Measurements from ENCODE around the gene TSR2.

TSR2 gene

GRCh38 chrX:54439960-54440871 is at the start of gene TSR2:
Gene TSR2, plus strand, starts transcription at chrX:54440404. Its CDS starts 18 bp downstream, at chrX:54440422.
- peaks cover 0 to 7% of the 10 kb centered on the region in 2 donors for H3K27me3 ChIP-seq (ENCODE audit: control insufficient read depth in 1 of 2, insufficient read depth in 2 of 2, low read length in 2 of 2)
- H3K9ac ChIP-seq (ENCODE audit: low read length), result peak within 1 kb of the TSS; percentile 31
- no peaks in the 10 kb centered on the region for H3K36me3 ChIP-seq (ENCODE audit: insufficient read depth, low read length)
- H3K27ac ChIP-seq (ENCODE audit: low read depth, low read length), result no peak within 1 kb of the TSS
- no peaks in the 10 kb centered on the region for H3K9me3 ChIP-seq (ENCODE audit: low read length)
- no peaks in the 10 kb centered on the region for H3K4me1 ChIP-seq (ENCODE audit: insufficient read depth, low read length)
- H3K4me3 ChIP-seq (ENCODE audit: low read depth in 1 of 2, low read length in 2 of 2), result peak within 1 kb of the TSS; percentile 75 to 77

- Histone ChIP-seq H3K9me3 (ENCODE audit: low read length) (no peaks in the 10 kb centered on the region), H3K36me3 (ENCODE audit: insufficient read depth, low read length) (no peaks in the 10 kb centered on the region), H3K27ac (ENCODE audit: low read depth, low read length) (no peak overlapping the region), H3K27me3 (ENCODE audit: control insufficient read depth in 1 of 2, insufficient read depth in 2 of 2, low read length in 2 of 2) (no peaks in the 10 kb centered on the region), H3K4me1 (ENCODE audit: insufficient read depth, low read length) (no peaks in the 10 kb centered on the region), H3K4me3 (ENCODE audit: low read depth in 1 of 2, low read length in 2 of 2) (no peak overlapping the region), H3K9ac (ENCODE audit: low read length) (no peak overlapping the region)
These were observed 43.1 kb upstream of the TSR2 start for GRCh38 chrX:54397113-54397512.

GRCh38 chrX:54407266-54407665 is 32.9 kb upstream of the TSR2 start:
- Histone ChIP-seq H3K36me3 (ENCODE audit: insufficient read depth, low read length) (no peaks in the 10 kb centered on the region), H3K9ac (ENCODE audit: low read length) (no peak overlapping the region), H3K4me3 (ENCODE audit: low read depth in 1 of 2, low read length in 2 of 2) (no peak overlapping the region), H3K27ac (ENCODE audit: low read depth, low read length) (no peak overlapping the region), H3K27me3 (ENCODE audit: control insufficient read depth in 1 of 2, insufficient read depth in 2 of 2, low read length in 2 of 2) (no peaks in the 10 kb centered on the region), H3K9me3 (ENCODE audit: low read length) (no peaks in the 10 kb centered on the region), H3K4me1 (ENCODE audit: insufficient read depth, low read length) (no peaks in the 10 kb centered on the region)

- Histone ChIP-seq H3K9ac (ENCODE audit: low read length) (no peak overlapping the region), H3K27me3 (ENCODE audit: control insufficient read depth in 1 of 2, insufficient read depth in 2 of 2, low read length in 2 of 2) (peaks cover 4 to 6% of the 10 kb centered on the region in 2 donors), H3K36me3 (ENCODE audit: insufficient read depth, low read length) (no peaks in the 10 kb centered on the region), H3K4me3 (ENCODE audit: low read depth in 1 of 2, low read length in 2 of 2) (no peak overlapping the region), H3K27ac (ENCODE audit: low read depth, low read length) (no peak overlapping the region), H3K9me3 (ENCODE audit: low read length) (no peaks in the 10 kb centered on the region), H3K4me1 (ENCODE audit: insufficient read depth, low read length) (no peaks in the 10 kb centered on the region)
These were observed 28.5 kb upstream of the TSR2 start for GRCh38 chrX:54411732-54412131.

GRCh38 chrX:54413753-54414152 is 26.5 kb upstream of the TSR2 start:
- Histone ChIP-seq H3K9ac (ENCODE audit: low read length) (no peak overlapping the region), H3K4me1 (ENCODE audit: insufficient read depth, low read length) (no peaks in the 10 kb centered on the region), H3K9me3 (ENCODE audit: low read length) (no peaks in the 10 kb centered on the region), H3K27ac (ENCODE audit: low read depth, low read length) (no peak overlapping the region), H3K36me3 (ENCODE audit: insufficient read depth, low read length) (no peaks in the 10 kb centered on the region), H3K27me3 (ENCODE audit: control insufficient read depth in 1 of 2, insufficient read depth in 2 of 2, low read length in 2 of 2) (peaks cover 4 to 6% of the 10 kb centered on the region in 2 donors), H3K4me3 (ENCODE audit: low read depth in 1 of 2, low read length in 2 of 2) (no peak overlapping the region)

GRCh38 chrX:54415534-54416350 is 24.5 kb upstream of the TSR2 start:
- Histone ChIP-seq H3K4me1 (ENCODE audit: insufficient read depth, low read length) (no peaks in the 10 kb centered on the region), H3K27me3 (ENCODE audit: control insufficient read depth in 1 of 2, insufficient read depth in 2 of 2, low read length in 2 of 2) (peaks cover 4 to 6% of the 10 kb centered on the region in 2 donors), H3K9ac (ENCODE audit: low read length) (no peak overlapping the region), H3K9me3 (ENCODE audit: low read length) (no peaks in the 10 kb centered on the region), H3K27ac (ENCODE audit: low read depth, low read length) (no peak overlapping the region), H3K36me3 (ENCODE audit: insufficient read depth, low read length) (no peaks in the 10 kb centered on the region), H3K4me3 (ENCODE audit: low read depth in 1 of 2, low read length in 2 of 2) (no peak overlapping the region)

GRCh38 chrX:54416965-54417364 is 23.2 kb upstream of the TSR2 start:
- H3K4me1 ChIP-seq (ENCODE audit: insufficient read depth, low read length), result no peaks in the 10 kb centered on the region

GRCh38 chrX:54419559-54420302 is 20.5 kb upstream of the TSR2 start:
- Histone ChIP-seq H3K9ac (ENCODE audit: low read length) (no peak overlapping the region), H3K4me3 (ENCODE audit: low read depth in 1 of 2, low read length in 2 of 2) (no peak overlapping the region), H3K36me3 (ENCODE audit: insufficient read depth, low read length) (no peaks in the 10 kb centered on the region), H3K9me3 (ENCODE audit: low read length) (no peaks in the 10 kb centered on the region), H3K4me1 (ENCODE audit: insufficient read depth, low read length) (no peaks in the 10 kb centered on the region), H3K27ac (ENCODE audit: low read depth, low read length) (no peak overlapping the region), H3K27me3 (ENCODE audit: control insufficient read depth in 1 of 2, insufficient read depth in 2 of 2, low read length in 2 of 2) (peaks cover 4 to 6% of the 10 kb centered on the region in 2 donors)

More at GRCh38 chrX:54416965-54417364, 23.2 kb upstream of the TSR2 start:
- Histone ChIP-seq H3K27ac (ENCODE audit: low read depth, low read length) (no peak overlapping the region), H3K4me3 (ENCODE audit: low read depth in 1 of 2, low read length in 2 of 2) (no peak overlapping the region), H3K36me3 (ENCODE audit: insufficient read depth, low read length) (no peaks in the 10 kb centered on the region), H3K27me3 (ENCODE audit: control insufficient read depth in 1 of 2, insufficient read depth in 2 of 2, low read length in 2 of 2) (peaks cover 4 to 6% of the 10 kb centered on the region in 2 donors), H3K9me3 (ENCODE audit: low read length) (no peaks in the 10 kb centered on the region), H3K9ac (ENCODE audit: low read length) (no peak overlapping the region)

GRCh38 chrX:54422168-54422567 is 18.0 kb upstream of the TSR2 start:
- Histone ChIP-seq H3K27me3 (ENCODE audit: control insufficient read depth in 1 of 2, insufficient read depth in 2 of 2, low read length in 2 of 2) (no peaks in the 10 kb centered on the region), H3K9me3 (ENCODE audit: low read length) (no peaks in the 10 kb centered on the region)

GRCh38 chrX:54423161-54423888 is 16.9 kb upstream of the TSR2 start:
- Histone ChIP-seq H3K4me3 (ENCODE audit: low read depth in 1 of 2, low read length in 2 of 2) (no peak overlapping the region), H3K36me3 (ENCODE audit: insufficient read depth, low read length) (no peaks in the 10 kb centered on the region), H3K27ac (ENCODE audit: low read depth, low read length) (no peak overlapping the region), H3K27me3 (ENCODE audit: control insufficient read depth in 1 of 2, insufficient read depth in 2 of 2, low read length in 2 of 2) (no peaks in the 10 kb centered on the region), H3K4me1 (ENCODE audit: insufficient read depth, low read length) (no peaks in the 10 kb centered on the region), H3K9ac (ENCODE audit: low read length) (no peak overlapping the region), H3K9me3 (ENCODE audit: low read length) (no peaks in the 10 kb centered on the region)

More at GRCh38 chrX:54422168-54422567, 18.0 kb upstream of the TSR2 start:
- H3K4me3 ChIP-seq (ENCODE audit: low read depth in 1 of 2, low read length in 2 of 2), result no peak overlapping the region
- no peaks in the 10 kb centered on the region for H3K36me3 ChIP-seq (ENCODE audit: insufficient read depth, low read length)
- H3K4me1 ChIP-seq (ENCODE audit: insufficient read depth, low read length), result no peaks in the 10 kb centered on the region
- no peak overlapping the region for H3K27ac ChIP-seq (ENCODE audit: low read depth, low read length)
- no peak overlapping the region for H3K9ac ChIP-seq (ENCODE audit: low read length)
